Measurements from ENCODE around the gene LRRC36. TPM values are rescaled to one million over a fixed set of nuclear protein-coding genes. Genes with fewer than 3 reads are reported as not detected.

LRRC36 gene, protein sequence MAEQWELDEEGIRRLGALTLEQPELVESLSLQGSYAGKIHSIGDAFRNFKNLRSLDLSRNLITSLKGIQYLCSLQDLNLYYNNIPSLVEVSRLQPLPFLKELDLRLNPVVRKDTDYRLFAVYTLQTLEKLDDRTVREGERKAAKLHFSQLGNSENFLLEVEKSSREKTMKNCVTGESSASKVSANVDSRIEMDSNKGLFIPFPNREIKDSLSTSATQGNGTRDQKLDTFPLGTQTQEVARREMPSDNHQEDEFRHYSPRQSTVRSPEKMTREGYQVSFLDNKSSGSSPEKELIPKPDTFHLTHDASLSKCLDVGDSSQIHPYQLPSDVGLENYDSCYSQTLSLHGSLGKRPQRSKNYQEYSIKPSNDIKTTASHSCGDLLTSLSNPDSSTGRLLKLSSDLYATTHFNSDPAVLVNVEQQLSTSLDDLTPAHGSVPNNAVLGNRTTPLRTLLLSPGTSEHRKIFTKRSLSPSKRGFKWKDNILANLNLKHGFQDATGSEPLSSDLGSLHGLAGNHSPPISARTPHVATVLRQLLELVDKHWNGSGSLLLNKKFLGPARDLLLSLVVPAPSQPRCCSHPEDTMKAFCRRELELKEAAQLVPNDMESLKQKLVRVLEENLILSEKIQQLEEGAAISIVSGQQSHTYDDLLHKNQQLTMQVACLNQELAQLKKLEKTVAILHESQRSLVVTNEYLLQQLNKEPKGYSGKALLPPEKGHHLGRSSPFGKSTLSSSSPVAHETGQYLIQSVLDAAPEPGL
- 1 to 10 TPM; 1.3 to 2.7 (median 2.1) TPM for total RNA-seq
- polyA plus RNA-seq = 10 to 100 TPM in 1 of 2 donors, 1 to 10 TPM in 1; 4.2 to 16.4 TPM

DNA sequence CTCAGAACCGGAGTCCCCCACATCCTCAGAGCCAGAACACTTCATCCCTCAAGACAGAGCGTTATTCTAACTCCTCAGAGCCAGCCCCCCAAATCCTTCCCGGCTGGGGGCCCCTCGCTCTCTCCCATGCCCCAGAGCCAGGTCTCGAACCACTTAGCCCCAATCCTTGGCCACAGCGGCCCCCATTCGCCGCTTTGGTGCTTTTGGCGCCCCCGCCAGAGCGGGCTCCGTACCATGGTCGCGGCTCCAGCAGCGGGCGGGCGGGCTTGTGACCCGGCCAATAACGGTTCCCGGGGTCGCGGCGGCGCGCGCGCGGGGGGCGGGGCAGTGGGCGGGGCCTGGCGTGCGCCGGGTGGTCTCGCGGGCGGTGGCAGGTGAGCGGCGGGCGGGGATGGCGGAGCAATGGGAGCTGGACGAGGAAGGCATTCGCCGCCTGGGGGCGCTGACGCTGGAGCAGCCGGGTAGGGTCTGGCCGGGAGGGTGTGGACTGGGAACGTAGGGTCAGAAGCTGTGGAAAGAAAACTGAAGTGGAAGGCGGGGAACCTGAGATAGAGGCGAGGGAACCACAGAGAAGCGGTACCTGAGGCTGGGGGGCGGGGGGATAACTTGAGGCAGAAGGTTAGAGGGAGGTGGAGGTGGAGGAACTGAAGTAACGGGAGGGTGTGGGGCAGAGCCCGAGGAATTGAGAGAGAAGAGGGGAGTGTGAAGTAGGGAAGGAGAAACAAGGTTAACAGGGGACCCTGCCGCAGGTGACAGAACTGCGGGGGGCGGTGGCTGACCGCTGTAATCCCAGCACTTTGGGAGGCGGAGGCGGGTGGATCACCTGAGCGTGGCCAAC, at the start of gene LRRC36, which contains the start of gene KCTD19:
TSS of gene LRRC36 (plus strand) at position 344 of the 838 bp plus-strand sequence. CDS start at position 392, 48 bp downstream.
TSS of gene KCTD19 (minus strand) at position 270 of the 838 bp plus-strand sequence. CDS start at position 236, 34 bp downstream.
- intact Hi-C loops (cut with DNase I) = no loop called here
- 7 to 8% methylated on average over 58 to 61 of the region's 61 CpGs for WGBS, 2 donors
- Histone ChIP-seq H3K36me3 (no peaks in the 10 kb centered on the region), H3K27ac (peak within 1 kb of the TSS in 1 of 4 donors; percentile 10), H3K4me1 (peaks cover 0 to 6% (median 0%) of the 10 kb centered on the region in 3 donors), H3K4me3 (peak within 1 kb of the TSS; percentile 37 to 61 (median 46)), H3K9me3 (no peaks in the 10 kb centered on the region), H3K27me3 (no peaks in the 10 kb centered on the region)
- TF ChIP-seq, protein P1, sequence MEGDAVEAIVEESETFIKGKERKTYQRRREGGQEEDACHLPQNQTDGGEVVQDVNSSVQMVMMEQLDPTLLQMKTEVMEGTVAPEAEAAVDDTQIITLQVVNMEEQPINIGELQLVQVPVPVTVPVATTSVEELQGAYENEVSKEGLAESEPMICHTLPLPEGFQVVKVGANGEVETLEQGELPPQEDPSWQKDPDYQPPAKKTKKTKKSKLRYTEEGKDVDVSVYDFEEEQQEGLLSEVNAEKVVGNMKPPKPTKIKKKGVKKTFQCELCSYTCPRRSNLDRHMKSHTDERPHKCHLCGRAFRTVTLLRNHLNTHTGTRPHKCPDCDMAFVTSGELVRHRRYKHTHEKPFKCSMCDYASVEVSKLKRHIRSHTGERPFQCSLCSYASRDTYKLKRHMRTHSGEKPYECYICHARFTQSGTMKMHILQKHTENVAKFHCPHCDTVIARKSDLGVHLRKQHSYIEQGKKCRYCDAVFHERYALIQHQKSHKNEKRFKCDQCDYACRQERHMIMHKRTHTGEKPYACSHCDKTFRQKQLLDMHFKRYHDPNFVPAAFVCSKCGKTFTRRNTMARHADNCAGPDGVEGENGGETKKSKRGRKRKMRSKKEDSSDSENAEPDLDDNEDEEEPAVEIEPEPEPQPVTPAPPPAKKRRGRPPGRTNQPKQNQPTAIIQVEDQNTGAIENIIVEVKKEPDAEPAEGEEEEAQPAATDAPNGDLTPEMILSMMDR (IDR thresholded peaks at IDR 0.05) = peak; percentile 14 to 30 (median 25)
- peak; percentile 94 to 98 (median 96) for ATAC-seq
- FAIRE-seq = no peak
- peak; percentile 68 to 91 (median 84) for DNase-seq

DNA sequence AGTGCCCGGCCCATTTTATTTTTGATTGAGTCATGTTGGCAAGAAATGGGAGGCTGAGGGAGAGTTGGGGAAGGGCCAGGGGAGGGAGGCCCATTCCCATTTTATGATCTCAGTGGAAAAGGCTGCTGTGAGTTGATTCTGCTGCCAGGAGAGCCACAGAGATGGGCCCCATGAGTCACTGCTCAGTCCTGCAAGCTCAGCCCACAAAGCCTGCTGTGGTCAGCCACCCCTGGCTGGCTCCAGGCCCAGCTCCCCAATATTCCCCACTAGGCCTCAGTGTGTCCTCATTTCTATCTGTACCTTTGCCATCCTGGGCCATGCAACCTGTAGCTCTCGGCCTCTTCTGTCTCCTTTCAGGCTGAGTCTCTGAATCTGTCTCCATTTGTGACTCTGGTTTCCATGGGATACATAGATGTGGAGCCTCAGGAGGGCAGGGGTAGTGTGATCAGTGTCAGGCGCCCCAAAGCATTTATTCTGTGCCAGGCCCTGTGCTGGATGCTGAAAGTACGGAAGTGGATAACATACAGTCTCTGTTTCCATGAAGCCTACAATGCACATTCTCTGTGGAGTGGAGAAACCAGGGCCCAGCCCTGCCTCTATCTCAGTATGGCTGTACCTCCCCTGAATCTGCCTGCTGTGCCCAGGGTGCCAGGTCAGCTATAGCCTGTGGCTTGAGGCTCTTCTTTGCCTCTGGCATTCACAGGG, 49.2 kb upstream of the LRRC36 start:
- peak in 2 of 4 donors; percentile 38 to 63 for ATAC-seq
- no peaks in the 10 kb centered on the region for H3K9me3 ChIP-seq
- H3K4me3 ChIP-seq = no peak overlapping the region
- H3K27me3 ChIP-seq = no peaks in the 10 kb centered on the region
- FAIRE-seq = no peak
- 86 to 94% methylated on average over 4 of the region's 4 CpGs for WGBS, 2 donors
- TF ChIP-seq, protein P1 (IDR thresholded peaks at IDR 0.05) = no peak
- intact Hi-C loops (cut with DNase I) = no loop called here
- H3K4me1 ChIP-seq = peaks cover 0 to 3% (median 0%) of the 10 kb centered on the region in 3 donors
- peak overlapping the region in 1 of 4 donors; percentile 27 for H3K27ac ChIP-seq
- no peaks in the 10 kb centered on the region for H3K36me3 ChIP-seq
- peak in 1 of 6 donors; percentile 26 for DNase-seq

DNA sequence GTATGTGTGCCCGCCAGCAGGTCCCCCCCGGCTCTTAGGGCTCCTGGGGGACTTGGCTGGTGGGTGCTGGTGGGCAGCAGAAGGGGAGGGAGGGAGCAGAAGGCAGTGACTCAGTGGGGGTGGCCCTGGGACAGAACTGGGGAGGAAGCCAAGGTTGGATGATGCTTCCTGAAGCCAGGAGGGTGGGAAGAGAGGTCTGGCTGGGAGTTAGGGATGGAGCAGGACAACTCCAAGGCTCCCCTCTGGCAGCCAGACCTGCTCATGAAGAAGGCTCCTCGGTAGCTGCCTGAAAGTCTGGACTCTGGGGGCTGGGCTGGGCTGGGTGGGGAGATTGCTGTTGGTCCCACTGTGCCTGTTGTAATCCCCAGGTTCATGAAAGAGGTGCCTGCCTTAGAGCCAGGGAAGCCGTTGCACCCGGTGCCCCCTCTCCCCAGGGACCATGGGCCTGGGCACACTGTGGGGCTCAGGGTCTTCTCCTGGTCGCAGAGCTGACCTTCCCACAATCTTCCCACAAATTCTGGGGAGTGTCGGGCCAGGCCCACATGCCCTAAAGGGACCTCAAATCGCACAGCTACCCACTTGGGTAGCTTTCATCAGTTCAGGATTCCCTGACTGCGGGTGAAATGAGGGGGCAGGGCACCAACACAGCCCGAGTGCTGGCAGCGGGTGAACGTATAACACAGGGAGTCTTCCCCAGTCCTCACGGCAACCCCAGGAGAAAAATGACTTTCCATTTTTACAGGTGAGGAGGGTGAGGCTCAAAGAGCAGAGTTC, 48.4 kb upstream of the LRRC36 start:
- H3K36me3 ChIP-seq = no peaks in the 10 kb centered on the region
- DNase-seq (no peak), ATAC-seq (peak in 3 of 4 donors; percentile 9 to 36 (median 17)), FAIRE-seq (no peak)
- H3K9me3 ChIP-seq = no peaks in the 10 kb centered on the region
- intact Hi-C loops (cut with DNase I) = no loop called here
- H3K4me3 ChIP-seq = peak overlapping the region; percentile 43 to 85 (median 64)
- TF ChIP-seq, protein P1 (IDR thresholded peaks at IDR 0.05) = no peak
- peaks cover 0 to 3% (median 0%) of the 10 kb centered on the region in 3 donors for H3K4me1 ChIP-seq
- 70 to 72% methylated on average over 13 of the region's 13 CpGs for WGBS, 2 donors
- peak overlapping the region in 1 of 4 donors; percentile 27 for H3K27ac ChIP-seq
- no peaks in the 10 kb centered on the region for H3K27me3 ChIP-seq

All from pancreas (tissue), 10 donors.